Stimulated activated CD8-positive, alpha-beta memory T cell treated with anti-CD3 and anti-CD28 coated beads, Interleukin-12 subunit alpha, Interleukin-12 subunit beta, amount 100 ng/mL, for 24 hours (primary cell): Measurements from ENCODE around the gene PYGM.

ENCODE experiments used
- DNase-seq: peaks from one replicate; pipeline ENCODE4 v3.0.0-alpha.2; 2020; ENCODE audit errors: extremely low read depth

The PYGM gene

GRCh38 chr11:64753380-64754123 lies 6.2 kb downstream of the PYGM start:
- no peak for DNase-seq

DNA sequence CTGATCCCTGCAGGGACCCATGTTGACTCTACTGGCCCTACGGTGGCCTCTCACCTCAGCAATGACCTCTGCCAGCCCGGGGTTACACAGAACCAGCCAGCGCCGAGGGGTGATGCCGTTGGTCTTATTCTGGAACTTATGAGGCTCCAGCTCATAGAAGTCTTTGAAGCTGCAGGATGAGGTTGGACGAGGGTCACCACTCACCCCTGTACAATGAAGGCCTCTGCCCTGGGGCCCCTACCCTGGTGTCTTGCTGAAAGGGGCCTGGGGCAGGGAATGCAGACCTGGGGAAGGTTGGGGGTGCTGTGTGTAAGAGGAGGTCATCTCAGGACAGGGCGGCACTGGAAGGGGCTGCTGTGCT lies 6.8 kb downstream of the PYGM start:
- no peak for DNase-seq

- DNase-seq: no peak
Observed at GRCh38 chr11:64752175-64752970, 7.4 kb downstream of the PYGM start.

DNA sequence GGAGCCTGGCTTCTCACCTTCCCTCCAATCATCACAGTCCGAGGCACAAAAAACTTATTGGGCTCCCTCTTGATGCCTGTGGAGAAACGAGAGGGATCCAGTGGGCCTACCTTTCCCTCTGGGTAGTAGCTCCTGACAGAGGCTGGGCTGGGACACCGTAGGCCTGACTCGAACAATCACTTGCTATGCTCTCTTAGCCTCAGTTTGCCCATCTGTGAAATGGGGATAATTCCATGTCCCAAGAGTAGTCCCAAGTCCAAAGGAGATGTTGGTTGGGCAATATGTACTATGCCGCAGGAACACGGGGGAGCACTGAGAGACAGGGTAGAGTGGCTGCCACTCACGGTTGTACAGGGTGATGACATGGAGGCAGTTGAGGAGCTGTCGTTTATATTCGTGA lies 8.2 kb downstream of the PYGM start:
- no peak for DNase-seq

DNA sequence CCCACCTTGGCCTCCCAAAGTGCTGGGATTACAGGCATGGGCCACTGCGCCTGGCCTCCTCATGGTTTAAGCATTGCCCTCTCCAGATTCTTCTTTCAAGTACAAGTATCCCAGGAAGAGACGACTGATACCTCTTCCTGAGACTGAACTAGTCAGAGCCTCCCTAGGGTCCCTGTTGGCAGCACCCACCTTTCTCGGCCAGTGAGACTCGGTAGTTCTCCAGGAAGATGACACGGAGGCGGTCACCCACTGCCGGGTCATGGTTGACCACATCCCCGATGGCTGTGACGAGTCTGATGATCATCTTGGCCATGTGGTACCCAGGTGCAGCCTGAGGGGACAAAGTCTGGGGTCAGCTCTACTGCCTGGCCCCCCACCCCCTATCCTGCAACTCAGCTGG lies 8.6 kb downstream of the PYGM start:
- no peak for DNase-seq

- no peak for DNase-seq
Observed at GRCh38 chr11:64750361-64751054, 9.3 kb downstream of the PYGM start.

DNA sequence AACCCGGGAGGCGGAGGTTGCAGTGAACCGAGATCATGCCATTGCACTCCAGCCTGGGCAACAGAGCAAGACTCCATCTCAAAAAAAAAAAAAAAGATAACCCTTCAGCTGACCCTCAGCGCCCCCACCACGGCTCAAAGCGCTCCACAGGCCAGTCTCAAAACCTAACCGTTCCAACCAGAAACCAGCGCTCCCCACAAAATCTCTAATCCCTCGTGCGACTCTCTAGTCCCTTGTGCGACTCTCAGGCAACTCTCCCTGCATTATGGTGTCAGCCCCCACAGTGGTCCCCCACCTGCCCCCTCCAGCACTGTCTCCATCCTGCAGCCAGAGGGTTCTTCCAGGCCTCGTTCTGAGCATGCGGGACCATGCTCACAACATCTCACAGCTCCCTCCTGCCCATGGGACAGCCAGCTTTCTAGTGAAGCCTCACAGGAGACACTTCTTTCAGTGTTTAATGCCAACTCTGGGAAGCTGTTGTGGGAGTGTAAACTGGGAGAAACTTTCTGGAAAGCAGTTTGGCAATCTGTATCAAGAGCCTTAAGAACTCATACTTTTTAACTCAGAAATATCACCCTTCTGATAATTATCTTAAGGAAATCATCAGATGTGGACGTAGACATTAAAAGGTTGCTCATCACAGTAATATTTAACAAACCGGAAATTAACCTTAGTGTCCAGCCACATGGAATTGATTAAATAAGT lies 11.7 kb downstream of the PYGM start:
- DNase-seq: no peak

DNA sequence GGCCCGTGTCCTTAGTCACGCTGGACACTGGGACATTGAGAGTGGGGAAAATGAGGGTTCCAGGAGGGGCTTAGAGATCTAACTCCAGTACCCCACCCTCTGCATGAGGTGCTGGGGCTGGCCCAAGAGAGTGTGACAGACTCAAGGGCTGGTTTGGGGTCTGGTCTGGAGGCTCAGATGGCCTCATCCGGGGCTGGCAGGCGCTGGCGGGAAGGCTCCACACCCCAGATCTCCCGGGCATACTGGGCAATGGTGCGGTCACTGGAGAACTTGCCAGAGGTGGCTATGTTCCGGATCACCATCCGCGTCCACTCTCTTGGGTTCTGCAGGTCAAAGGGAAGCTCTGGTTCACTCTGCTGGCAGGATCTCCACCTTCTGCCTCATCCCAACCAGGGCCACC lies 13.3 kb downstream of the PYGM start:
- DNase-seq: no peak

DNA sequence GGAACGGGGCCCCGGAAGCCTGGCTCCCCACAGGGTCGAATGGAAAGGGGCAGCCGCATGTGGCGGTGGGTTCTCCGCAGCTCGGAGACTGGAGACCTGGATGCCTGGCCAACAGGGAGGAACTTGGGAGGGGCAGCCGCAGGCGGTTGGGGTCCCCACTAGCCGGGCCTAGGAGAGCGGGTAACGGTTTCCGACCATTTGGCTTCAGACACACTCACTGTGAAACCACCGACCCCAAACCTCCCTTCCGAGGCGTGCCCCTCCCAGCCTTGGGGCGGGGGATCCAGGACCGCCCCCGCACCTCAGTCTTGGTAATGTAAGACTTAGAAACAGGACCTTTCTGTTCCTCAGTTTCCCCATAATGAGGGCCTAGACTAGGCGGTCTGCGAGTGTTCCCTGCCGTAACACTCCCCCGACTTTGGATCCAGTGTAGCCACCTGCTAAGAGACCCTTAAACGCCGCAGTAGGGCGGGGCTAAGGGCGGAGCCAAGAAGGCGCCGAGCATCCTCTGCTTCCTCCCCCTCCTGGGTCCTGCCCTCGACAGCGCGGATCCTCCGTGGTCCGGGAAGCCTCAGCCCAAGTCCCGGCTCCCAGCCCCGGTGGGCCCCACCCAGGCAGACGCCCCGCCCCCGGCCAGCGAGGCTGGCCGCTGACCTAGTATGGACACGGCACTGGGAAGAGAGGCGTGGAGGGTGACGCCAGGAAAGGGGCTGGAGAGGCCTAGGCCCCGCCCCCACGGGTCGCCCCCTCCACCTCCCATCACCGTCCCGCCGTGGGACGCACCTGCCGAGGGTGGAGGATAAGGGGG lies 14.0 kb downstream of the PYGM start:
- peak; percentile 35 for DNase-seq

DNA sequence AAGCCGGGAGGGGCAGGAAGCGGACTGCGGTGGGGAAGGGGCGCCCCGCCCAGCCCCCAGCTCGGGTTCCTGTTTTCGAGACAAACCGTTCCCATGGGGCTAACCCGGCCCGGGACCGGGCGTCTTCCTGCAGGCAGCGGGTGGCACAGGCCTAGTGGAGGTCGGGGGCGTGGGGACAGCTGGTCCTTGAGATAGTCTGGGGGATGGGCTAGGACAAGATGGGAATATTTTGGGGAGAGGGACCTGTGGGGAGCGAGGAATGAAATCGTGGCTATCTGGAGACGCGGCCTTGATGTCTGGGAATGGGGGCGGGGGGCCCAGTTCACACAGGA lies 14.6 kb downstream of the PYGM start:
- no peak for DNase-seq

- no peak for DNase-seq
Observed at GRCh38 chr11:64744544-64745188, 15.1 kb downstream of the PYGM start.

DNA sequence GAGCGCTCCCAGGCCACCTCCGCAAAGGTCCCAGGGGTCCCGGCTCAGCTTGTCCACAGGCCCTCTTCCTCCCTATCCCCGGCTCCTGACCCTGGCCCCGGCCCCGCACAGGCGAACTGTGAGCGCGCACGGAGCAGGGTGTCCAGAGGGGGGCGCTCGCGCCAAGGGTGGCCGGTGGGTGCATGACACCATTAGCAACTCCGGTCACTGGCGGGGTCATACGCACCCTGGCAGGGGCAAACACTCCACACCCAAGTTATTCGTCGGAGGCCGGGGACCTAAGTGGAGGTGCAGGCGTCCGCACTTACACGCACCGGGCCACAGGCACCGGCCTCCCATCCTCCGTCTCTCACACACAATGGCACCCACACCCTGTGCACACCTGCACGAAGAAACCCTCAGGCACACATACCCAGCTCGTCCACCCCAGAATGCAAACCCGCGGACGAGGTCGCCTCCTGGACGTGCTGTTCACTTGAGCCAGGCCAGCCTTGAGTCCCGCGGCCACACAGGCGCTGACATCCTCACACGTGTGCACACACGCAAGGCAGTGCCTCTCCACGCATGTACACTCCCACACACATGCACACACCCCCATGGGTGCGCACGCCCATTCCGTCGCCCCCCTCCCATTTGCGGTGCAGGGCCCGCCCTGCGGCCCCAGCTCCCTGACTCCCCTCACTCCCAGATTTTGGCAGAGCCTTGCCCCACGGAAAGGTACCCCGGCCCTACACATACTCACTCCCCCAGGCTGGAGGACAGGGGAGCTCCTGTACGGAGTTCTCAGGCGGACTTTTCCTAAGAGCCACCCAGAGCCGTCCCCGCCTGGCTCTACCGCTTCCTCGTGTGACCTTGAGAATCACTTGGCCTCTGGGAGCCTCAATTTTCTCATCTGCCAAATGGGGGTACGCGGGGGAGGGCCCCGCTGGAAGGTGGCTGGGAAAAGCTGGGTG lies 15.9 kb downstream of the PYGM start, which contains the start of gene RASGRP2:
Gene RASGRP2 (minus strand): TSS at position 552 of the 953 bp plus-strand sequence. CDS start 1,276 bp downstream, outside the sequence.
- DNase-seq: peak; percentile 49

DNA sequence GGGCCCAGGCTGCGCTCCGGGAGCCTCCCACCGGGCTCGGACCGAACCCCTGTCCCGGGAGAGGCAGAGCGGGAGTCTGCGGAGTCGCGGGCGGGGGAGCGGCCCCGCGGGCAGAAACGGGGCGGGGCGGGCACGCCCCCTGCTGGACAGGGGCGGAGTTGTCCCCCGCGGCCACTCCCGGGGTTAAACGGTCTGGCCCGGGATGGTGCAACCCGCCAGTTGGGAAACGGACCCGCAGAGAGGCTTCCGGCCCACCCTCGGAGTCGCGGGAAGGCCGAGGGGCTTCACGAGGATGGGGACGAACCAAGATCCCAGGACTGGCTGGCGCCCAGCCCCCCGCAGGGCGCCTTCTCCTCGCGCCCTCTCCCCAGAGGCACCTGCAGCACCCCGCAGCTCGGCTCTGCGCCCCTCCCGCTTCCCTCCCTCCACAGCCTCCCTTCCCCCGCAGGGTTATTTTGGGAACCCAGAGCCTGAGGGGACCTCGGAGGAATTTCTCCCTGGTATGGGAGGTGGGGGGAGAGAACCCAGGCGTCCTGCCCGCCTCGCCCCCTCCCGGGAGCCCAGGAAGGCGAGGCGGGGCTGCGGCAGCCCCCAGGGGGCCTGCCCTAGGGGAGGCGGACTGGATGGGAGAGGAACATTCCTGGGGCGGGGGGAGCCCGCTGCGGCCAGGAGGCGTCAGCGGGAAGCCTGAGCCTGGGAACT lies 16.7 kb downstream of the PYGM start:
- peak; percentile 39 for DNase-seq

GRCh38 chr11:64742087-64742888 lies 17.5 kb downstream of the PYGM start:
- no peak for DNase-seq

- DNase-seq: no peak
Observed at GRCh38 chr11:64741375-64742086, 18.2 kb downstream of the PYGM start.

- no peak for DNase-seq
Observed at GRCh38 chr11:64739871-64740270, 19.9 kb downstream of the PYGM start.

DNA sequence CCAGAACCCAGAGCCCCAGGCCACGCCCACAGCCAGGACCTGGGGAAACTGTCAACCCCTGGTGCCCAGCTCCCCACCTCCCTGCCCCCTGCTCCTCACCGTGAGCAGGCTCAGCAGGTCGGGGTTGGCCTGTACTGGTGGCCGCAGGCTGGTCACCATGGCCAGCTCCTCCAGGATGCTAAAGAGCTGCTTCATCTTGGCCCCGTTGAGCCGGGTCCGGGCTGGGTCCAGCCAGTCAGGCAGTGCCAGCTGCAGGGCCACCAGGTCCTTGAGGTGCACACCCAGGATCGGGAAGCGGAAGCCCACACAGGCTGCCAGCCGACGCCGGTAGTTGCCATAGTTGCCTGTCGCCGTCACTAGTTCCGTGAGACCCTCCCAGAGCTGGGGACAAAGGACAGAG lies 23.1 kb downstream of the PYGM start:
- no peak for DNase-seq
